B cell (primary cell): ENCODE measurements around the gene RFX8. TPM values are rescaled to one million over a fixed set of nuclear protein-coding genes. Genes with fewer than 3 reads are reported as not detected.

Source experiments
- ATAC-seq: fragments of 200-7000 bp; cut with Tn5 transposase; one replicate; pipeline ENCODE4 v1.10.0; 2021; ENCODE audit warnings: low read depth, mild to moderate bottlenecking, moderate number of reproducible peaks, moderate library complexity
- CTCF ChIA-PET: fragments of 350-600 bp; sonication (Branson Sonifier 250); formaldehyde crosslinking; loops from one replicate; lab custom pipeline; 2021; ENCODE audit warnings: antibody characterized with exemption, inconsistent platforms; lab: Charles Lee
- POLR2A ChIA-PET: fragments of 350-600 bp; sonication (Branson Sonifier 250); formaldehyde crosslinking; loops from one replicate; lab custom pipeline; 2021; ENCODE audit warnings: antibody characterized with exemption; lab: Charles Lee
- DNase-seq: peaks from one replicate; pipeline ENCODE4 v3.0.0; 2013
- H2AFZ ChIP-seq: 2 replicates; pipeline ENCODE4 v1.6.1; 2012; ENCODE audit warnings: mild to moderate bottlenecking, low read depth, low read length; ENCODE audit not compliant: insufficient read depth, poor library complexity, severe bottlenecking
- H3K27ac ChIP-seq, 2 donors: 1 replicate in 1 of 2; 2 replicates in 1 of 2; pipeline ENCODE4 v1.5.1; 2012 to 2013; ENCODE audit warnings: low read length in 2 of 2, mild to moderate bottlenecking in 2 of 2, moderate library complexity in 1 of 2
- H3K27me3 ChIP-seq, 4 experiments: fragments of 200-600 bp in 1 of 4; sonication (generic) in 1 of 4; replicated peaks in 1 of 4; 1 replicate in 2 of 4; 2 replicates in 2 of 4; pipeline versions ENCODE4 v1.6.1 to v1.7.0; 2013 to 2016; ENCODE audit warnings: low read length in 3 of 4, mild to moderate bottlenecking in 2 of 4, mixed read lengths in 1 of 4, moderate library complexity in 1 of 4; ENCODE audit not compliant: insufficient read depth in 4 of 4, control insufficient read depth in 3 of 4; ENCODE audit errors: control extremely low read depth in 1 of 4
- H3K36me3 ChIP-seq, 2 experiments: replicated peaks in 1 of 2; 1 replicate in 1 of 2; 2 replicates in 1 of 2; pipeline versions ENCODE4 v1.6.1 to v1.7.1; 2013; ENCODE audit warnings: low read length in 1 of 2; ENCODE audit not compliant: insufficient read depth in 2 of 2, control insufficient read depth in 1 of 2; ENCODE audit errors: control extremely low read depth in 1 of 2, extremely low read depth in 1 of 2
- H3K4me1 ChIP-seq, 2 donors: fragments of 200-600 bp in 1 of 2; sonication (generic) in 1 of 2; 1 replicate in 1 of 2; 2 replicates in 1 of 2; pipeline versions ENCODE4 v1.5.1 to v1.6.1; 2013 to 2017; ENCODE audit warnings: low read length in 2 of 2; ENCODE audit not compliant: control insufficient read depth in 2 of 2, insufficient read depth in 2 of 2
- H3K4me2 ChIP-seq: replicated peaks from 2 replicates; pipeline ENCODE3; 2012; ENCODE audit warnings: mild to moderate bottlenecking, low read depth, low read length; ENCODE audit not compliant: poor library complexity, severe bottlenecking
- H3K4me3 ChIP-seq, 5 experiments: fragments of 200-600 bp in 1 of 5; sonication (generic) in 1 of 5; 1 replicate in 3 of 5; 2 replicates in 2 of 5; pipeline versions ENCODE4 v1.5.1 to v1.7.0; 2011 to 2016; ENCODE audit warnings: low read length in 4 of 5, mild to moderate bottlenecking in 4 of 5, low read depth in 2 of 5, control low read depth in 1 of 5, moderate library complexity in 1 of 5; ENCODE audit not compliant: insufficient read depth in 1 of 5; ENCODE audit errors: control extremely low read depth in 1 of 5, extremely low read depth in 1 of 5
- H3K79me2 ChIP-seq: fragments of 200-600 bp; sonication (generic); one replicate; pipeline ENCODE4 v1.6.0; 2016; ENCODE audit warnings: low read length; ENCODE audit not compliant: control insufficient read depth, insufficient read depth
- H3K9ac ChIP-seq: fragments of 200-600 bp; sonication (generic); 2 replicates; pipeline ENCODE4 v1.6.1; 2017; ENCODE audit warnings: mild to moderate bottlenecking, low read length, moderate library complexity
- H3K9me3 ChIP-seq, 3 donors: one replicate each; pipeline versions ENCODE4 v1.6.1 to v1.7.1; 2013; ENCODE audit warnings: low read length in 2 of 3; ENCODE audit not compliant: control insufficient read depth in 2 of 3, insufficient read depth in 1 of 3; ENCODE audit errors: control extremely low read depth in 1 of 3
- H4K20me1 ChIP-seq: 2 replicates; pipeline ENCODE4 v1.6.0; 2012; ENCODE audit warnings: mild to moderate bottlenecking, low read length; ENCODE audit not compliant: insufficient read depth, control insufficient read depth, poor library complexity, severe bottlenecking
- H3K27ac Mint-ChIP-seq: one replicate; pipeline ENCODE4 v1.8.0; 2021; ENCODE audit warnings: mixed read lengths
- H3K27me3 Mint-ChIP-seq: one replicate; pipeline ENCODE4 v1.8.0; 2021; ENCODE audit warnings: mixed read lengths
- H3K4me1 Mint-ChIP-seq: one replicate; pipeline ENCODE4 v1.8.0; 2021; ENCODE audit warnings: mixed read lengths
- H3K4me3 Mint-ChIP-seq: one replicate; pipeline ENCODE4 v1.8.0; 2021; ENCODE audit warnings: mixed read lengths
- H3K9me3 Mint-ChIP-seq: one replicate; pipeline ENCODE4 v1.8.0; 2022; ENCODE audit warnings: mixed read lengths; ENCODE audit not compliant: insufficient read depth
- EZH2 ChIP-seq: IDR thresholded peaks from 2 replicates; pipeline ENCODE4 v1.6.1; 2012; ENCODE audit warnings: borderline replicate concordance, low read depth, mild to moderate bottlenecking, moderate library complexity, low read length; ENCODE audit not compliant: insufficient read depth, poor library complexity, severe bottlenecking
- WGBS: methylation state at CpG from one replicate; pipeline ENCODE4 v1.1.5; 2013; ENCODE audit warnings: missing lambda C conversion rate; ENCODE audit not compliant: insufficient coverage; 5-methylcytosine and 5-hydroxymethylcytosine counted together
- intact Hi-C: fragments of 100-400 bp; cut with micrococcal nuclease; formaldehyde crosslinking; loops from one replicate; pipeline ENCODE4 v1.10.0; 2022
- polyA plus RNA-seq: library from polyadenylated mRNA; depleted of rRNA; stranded (reverse); fragments of >200 nt; gene quantifications from 2 replicates; pipeline ENCODE4 v1.2.3, GENCODE V29; 2012
- total RNA-seq, 2 donors: library from RNA; stranded (reverse); fragments of 120-200 nt in 1 of 2; gene quantifications; 1 replicate in 1 of 2; 2 replicates in 1 of 2; pipeline versions ENCODE4 v1.2.3 to v1.2.4, GENCODE V29; 2013 to 2022
- TF ChIP-seq, protein P1 (sequence below): fragments of 200-600 bp; IDR thresholded peaks from one replicate; pipeline ENCODE4 v1.8.0; 2022; ENCODE audit warnings: antibody characterized with exemption, mild to moderate bottlenecking

RFX8 gene
- total and polyA plus RNA-seq, 2 donors (not counting 1 experiment from before 2014, with no cell fraction given), result not detected

DNA sequence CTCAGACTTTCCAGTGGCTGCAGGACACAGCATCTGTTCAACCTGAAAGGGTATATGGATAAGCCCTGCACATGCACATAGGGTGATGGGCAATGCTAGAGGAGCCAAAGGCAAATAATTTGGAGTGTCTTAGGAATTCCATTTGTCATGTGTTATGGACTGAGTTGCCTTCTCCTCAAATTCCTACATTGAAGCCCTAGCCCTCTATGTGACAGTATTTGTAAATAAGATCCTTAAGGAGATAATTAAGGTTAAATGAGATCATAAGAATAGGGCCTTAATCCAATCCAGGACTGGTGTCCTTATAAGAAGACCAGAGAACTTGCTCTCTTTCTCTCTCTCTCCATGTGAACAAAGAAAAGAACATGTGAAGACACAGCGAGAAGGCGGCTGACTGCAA is 44.8 kb downstream of the RFX8 start:
- no peaks in the 10 kb centered on the region for H4K20me1 ChIP-seq
- CTCF ChIA-PET, result interaction anchor here (0.7 kb wide), 1 partner anchor 269 kb away, joined by 3 read pairs; no protein-coding TSS in a partner anchor
- no peaks in the 10 kb centered on the region for H3K36me3 ChIP-seq
- H3K4me3 Mint-ChIP-seq, result no peak overlapping the region
- DNase-seq (no peak), ATAC-seq (no peak)
- H3K4me1 ChIP-seq, result no peaks in the 10 kb centered on the region
- no peak overlapping the region for H3K4me3 ChIP-seq
- H3K27me3 Mint-ChIP-seq, result no peaks in the 10 kb centered on the region
- peaks cover 0 to 3% (median 0%) of the 10 kb centered on the region in 3 donors for H3K9me3 ChIP-seq
- 94% methylated on average over 2 of the region's 2 CpGs for WGBS
- intact Hi-C loops, result no loop called here
- H3K9me3 Mint-ChIP-seq, result no peaks in the 10 kb centered on the region
- H3K9ac ChIP-seq, result no peak overlapping the region
- no peak overlapping the region for H3K4me2 ChIP-seq
- no peaks in the 10 kb centered on the region for H3K79me2 ChIP-seq
- H3K27ac ChIP-seq, result no peak overlapping the region
- TF ChIP-seq EZH2, result no peak
- TF ChIP-seq, protein P1, sequence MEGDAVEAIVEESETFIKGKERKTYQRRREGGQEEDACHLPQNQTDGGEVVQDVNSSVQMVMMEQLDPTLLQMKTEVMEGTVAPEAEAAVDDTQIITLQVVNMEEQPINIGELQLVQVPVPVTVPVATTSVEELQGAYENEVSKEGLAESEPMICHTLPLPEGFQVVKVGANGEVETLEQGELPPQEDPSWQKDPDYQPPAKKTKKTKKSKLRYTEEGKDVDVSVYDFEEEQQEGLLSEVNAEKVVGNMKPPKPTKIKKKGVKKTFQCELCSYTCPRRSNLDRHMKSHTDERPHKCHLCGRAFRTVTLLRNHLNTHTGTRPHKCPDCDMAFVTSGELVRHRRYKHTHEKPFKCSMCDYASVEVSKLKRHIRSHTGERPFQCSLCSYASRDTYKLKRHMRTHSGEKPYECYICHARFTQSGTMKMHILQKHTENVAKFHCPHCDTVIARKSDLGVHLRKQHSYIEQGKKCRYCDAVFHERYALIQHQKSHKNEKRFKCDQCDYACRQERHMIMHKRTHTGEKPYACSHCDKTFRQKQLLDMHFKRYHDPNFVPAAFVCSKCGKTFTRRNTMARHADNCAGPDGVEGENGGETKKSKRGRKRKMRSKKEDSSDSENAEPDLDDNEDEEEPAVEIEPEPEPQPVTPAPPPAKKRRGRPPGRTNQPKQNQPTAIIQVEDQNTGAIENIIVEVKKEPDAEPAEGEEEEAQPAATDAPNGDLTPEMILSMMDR, result no peak
- H2AFZ ChIP-seq, result no peak overlapping the region
- POLR2A ChIA-PET, result no interaction called here
- no peak overlapping the region for H3K27ac Mint-ChIP-seq
- H3K4me1 Mint-ChIP-seq, result no peaks in the 10 kb centered on the region
- H3K27me3 ChIP-seq, result no peaks in the 10 kb centered on the region

DNA sequence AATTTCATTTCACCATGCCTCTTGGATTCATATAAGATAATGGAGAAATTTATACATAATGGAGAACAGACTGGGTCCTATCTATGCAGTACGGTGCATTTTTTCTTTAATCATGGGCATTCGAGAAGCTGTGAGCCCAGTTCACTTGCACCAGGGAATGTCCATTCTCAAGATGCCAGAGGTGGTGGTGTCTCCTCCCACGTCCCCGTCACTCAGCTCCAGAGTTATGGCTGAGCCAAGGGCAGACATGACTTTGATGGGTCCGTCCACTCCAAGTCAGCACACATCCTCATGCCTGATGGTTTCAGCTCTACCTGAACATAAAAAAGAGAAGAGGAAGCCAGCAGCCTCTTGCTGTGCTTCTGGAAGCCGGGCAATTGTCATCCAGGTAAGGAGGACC is 45.5 kb downstream of the RFX8 start:
- Mint-ChIP-seq H3K4me1 (no peaks in the 10 kb centered on the region), H3K4me3 (no peak overlapping the region), H3K9me3 (no peaks in the 10 kb centered on the region), H3K27me3 (no peaks in the 10 kb centered on the region), H3K27ac (no peak overlapping the region)
- intact Hi-C loops, result no loop called here
- H3K9me3 ChIP-seq, result peaks cover 0 to 3% (median 0%) of the 10 kb centered on the region in 3 donors
- ChIA-PET POLR2A (no interaction called here), CTCF (interaction anchor here (1.6 kb wide), 1 partner anchor 10 kb away, joined by 4 read pairs; no protein-coding TSS in a partner anchor)
- H3K4me1 ChIP-seq, result no peaks in the 10 kb centered on the region
- 100% methylated on average over 4 of the region's 6 CpGs for WGBS
- H3K36me3 ChIP-seq, result no peaks in the 10 kb centered on the region
- DNase-seq, result no peak
- H3K4me3 ChIP-seq, result no peak overlapping the region
- H3K9ac ChIP-seq, result no peak overlapping the region
- H3K27me3 ChIP-seq, result no peaks in the 10 kb centered on the region
- TF ChIP-seq, protein P1, result no peak
- no peak for TF ChIP-seq EZH2
- no peak overlapping the region for H3K27ac ChIP-seq
- H3K4me2 ChIP-seq, result no peak overlapping the region
- H3K79me2 ChIP-seq, result no peaks in the 10 kb centered on the region
- no peak for ATAC-seq
- H2AFZ ChIP-seq, result no peak overlapping the region
- H4K20me1 ChIP-seq, result no peaks in the 10 kb centered on the region
